ENCODE data around the gene TBC1D10A. TPM values are rescaled to one million over a fixed set of nuclear protein-coding genes. Genes with fewer than 3 reads are reported as not detected.
A peak's percentile ranks its signal among the peaks of the same experiment; 100 is the strongest.

The TBC1D10A gene
- total and polyA plus RNA-seq, 2 experiments from 2014 or later = 3.3 to 8.8 TPM

DNA sequence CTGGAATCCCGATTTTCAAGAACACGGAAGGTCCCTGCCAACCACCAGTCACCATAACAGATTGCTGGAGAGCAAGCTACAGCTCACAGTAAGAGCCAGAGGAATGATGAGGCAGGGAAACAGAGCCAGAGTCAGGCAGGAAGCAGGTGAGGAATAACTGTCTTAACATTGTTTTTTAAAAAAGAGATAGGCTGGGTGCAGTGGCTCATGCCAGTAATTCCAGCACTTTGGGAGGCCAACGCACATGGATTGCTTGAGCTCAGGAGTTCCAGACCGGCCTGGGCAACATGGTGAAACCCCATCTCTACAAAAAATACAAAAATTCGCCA lies 24.0 kb downstream of the TBC1D10A start:
- H3K27ac Mint-ChIP-seq = no peak overlapping the region
- TF ChIP-seq, protein P1, sequence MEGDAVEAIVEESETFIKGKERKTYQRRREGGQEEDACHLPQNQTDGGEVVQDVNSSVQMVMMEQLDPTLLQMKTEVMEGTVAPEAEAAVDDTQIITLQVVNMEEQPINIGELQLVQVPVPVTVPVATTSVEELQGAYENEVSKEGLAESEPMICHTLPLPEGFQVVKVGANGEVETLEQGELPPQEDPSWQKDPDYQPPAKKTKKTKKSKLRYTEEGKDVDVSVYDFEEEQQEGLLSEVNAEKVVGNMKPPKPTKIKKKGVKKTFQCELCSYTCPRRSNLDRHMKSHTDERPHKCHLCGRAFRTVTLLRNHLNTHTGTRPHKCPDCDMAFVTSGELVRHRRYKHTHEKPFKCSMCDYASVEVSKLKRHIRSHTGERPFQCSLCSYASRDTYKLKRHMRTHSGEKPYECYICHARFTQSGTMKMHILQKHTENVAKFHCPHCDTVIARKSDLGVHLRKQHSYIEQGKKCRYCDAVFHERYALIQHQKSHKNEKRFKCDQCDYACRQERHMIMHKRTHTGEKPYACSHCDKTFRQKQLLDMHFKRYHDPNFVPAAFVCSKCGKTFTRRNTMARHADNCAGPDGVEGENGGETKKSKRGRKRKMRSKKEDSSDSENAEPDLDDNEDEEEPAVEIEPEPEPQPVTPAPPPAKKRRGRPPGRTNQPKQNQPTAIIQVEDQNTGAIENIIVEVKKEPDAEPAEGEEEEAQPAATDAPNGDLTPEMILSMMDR (conservative IDR thresholded peaks at IDR 0.05; ENCODE audit: low read depth in 2 of 2) = no peak
- TF ChIP-seq EZH2 (IDR thresholded peaks at IDR 0.05; ENCODE audit: low read depth, unreplicated experiment) (no peak), JUNB (IDR thresholded peaks at IDR 0.05; ENCODE audit: unreplicated experiment) (no peak), ZNF331 (CRISPR knock-in tag; IDR thresholded peaks at IDR 0.05; ENCODE audit: low read depth) (no peak), EZH2phosphoT487 (IDR thresholded peaks at IDR 0.05; ENCODE audit: unreplicated experiment) (no peak), CREB1 (CRISPR knock-in tag; IDR thresholded peaks at IDR 0.05; ENCODE audit: low read depth) (no peak), STAT1 (IDR thresholded peaks at IDR 0.05; ENCODE audit: unreplicated experiment) (no peak)
- TF ChIP-seq, protein P2, sequence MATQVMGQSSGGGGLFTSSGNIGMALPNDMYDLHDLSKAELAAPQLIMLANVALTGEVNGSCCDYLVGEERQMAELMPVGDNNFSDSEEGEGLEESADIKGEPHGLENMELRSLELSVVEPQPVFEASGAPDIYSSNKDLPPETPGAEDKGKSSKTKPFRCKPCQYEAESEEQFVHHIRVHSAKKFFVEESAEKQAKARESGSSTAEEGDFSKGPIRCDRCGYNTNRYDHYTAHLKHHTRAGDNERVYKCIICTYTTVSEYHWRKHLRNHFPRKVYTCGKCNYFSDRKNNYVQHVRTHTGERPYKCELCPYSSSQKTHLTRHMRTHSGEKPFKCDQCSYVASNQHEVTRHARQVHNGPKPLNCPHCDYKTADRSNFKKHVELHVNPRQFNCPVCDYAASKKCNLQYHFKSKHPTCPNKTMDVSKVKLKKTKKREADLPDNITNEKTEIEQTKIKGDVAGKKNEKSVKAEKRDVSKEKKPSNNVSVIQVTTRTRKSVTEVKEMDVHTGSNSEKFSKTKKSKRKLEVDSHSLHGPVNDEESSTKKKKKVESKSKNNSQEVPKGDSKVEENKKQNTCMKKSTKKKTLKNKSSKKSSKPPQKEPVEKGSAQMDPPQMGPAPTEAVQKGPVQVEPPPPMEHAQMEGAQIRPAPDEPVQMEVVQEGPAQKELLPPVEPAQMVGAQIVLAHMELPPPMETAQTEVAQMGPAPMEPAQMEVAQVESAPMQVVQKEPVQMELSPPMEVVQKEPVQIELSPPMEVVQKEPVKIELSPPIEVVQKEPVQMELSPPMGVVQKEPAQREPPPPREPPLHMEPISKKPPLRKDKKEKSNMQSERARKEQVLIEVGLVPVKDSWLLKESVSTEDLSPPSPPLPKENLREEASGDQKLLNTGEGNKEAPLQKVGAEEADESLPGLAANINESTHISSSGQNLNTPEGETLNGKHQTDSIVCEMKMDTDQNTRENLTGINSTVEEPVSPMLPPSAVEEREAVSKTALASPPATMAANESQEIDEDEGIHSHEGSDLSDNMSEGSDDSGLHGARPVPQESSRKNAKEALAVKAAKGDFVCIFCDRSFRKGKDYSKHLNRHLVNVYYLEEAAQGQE (IDR thresholded peaks at IDR 0.05; ENCODE audit: unreplicated experiment) = no peak
- H3K4me3 Mint-ChIP-seq = no peak overlapping the region
- Histone ChIP-seq H3K4me2 (no peak overlapping the region), H3K4me1 (ENCODE audit: insufficient read depth) (no peaks in the 10 kb centered on the region), H3K79me2 (replicated peaks; ENCODE audit: insufficient read depth) (no peaks in the 10 kb centered on the region), H3K36me3 (ENCODE audit: insufficient read depth) (no peaks in the 10 kb centered on the region), H3F3A (replicated peaks; ENCODE audit: low read depth) (no peaks in the 10 kb centered on the region), H4K20me1 (replicated peaks; ENCODE audit: insufficient read depth) (no peaks in the 10 kb centered on the region; the same call in none of the 2 replicates), H2AFZ (no peak overlapping the region), H3K27me3 (ENCODE audit: insufficient read depth) (no peaks in the 10 kb centered on the region), H3K9me2 (ENCODE audit: insufficient read depth) (no peaks in the 10 kb centered on the region), H3K4me3 (no peak overlapping the region), H3K27ac (ENCODE audit: low read depth) (no peak overlapping the region)
- DNase-seq (ENCODE audit: low spot score) (no peak), ATAC-seq (no peak)
- H3K27me3 Mint-ChIP-seq (ENCODE audit: insufficient read depth, low read depth, poor library complexity) = peaks cover 6% of the 10 kb centered on the region
- no peaks in the 10 kb centered on the region; the same call in 2 of the 3 replicates for H3K36me3 Mint-ChIP-seq (ENCODE audit: low read depth)
- H3K9me3 Mint-ChIP-seq = no peaks in the 10 kb centered on the region
- peaks cover 16% of the 10 kb centered on the region for H3K4me1 Mint-ChIP-seq

DNA sequence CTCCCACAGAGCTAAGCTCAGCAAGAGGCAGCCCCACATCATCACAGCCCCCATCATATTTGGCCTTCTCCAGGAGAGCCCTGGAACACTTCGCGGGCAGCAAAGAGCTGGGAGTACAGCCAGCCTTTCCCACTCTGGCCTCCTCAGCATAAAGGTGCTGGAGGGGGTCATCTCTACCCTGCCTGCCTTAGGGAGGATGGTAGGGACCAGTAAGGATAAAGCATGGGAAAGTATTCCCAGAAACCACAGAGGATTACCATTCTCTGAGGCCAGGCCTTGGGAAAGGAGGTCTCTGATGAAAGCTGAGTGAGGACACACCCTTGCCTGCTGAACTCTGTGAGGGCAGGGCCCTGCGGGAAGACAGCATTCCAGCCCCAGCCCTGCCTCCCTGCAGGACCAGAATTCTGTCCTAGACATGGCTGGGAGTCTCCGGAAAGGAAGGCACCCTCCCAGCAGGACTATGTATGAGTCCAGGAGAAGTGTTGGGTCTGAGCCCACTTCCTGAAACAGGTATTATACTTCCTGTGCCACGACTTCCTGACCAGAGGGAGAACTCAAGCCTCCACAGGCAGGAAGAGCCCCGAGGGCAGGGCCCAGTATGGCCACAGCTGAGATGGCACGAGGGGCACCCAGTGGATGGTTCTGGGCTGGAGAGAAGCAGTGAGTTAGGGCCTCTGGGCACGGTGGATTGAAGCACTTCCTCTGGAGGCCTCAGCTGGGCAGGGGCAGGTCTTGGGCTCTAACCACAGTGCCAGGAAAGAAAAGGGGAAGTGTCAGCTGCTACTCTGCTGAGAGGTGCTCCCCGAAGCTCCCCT lies 24.5 kb downstream of the TBC1D10A start:
- H3K36me3 ChIP-seq (ENCODE audit: insufficient read depth) = no peaks in the 10 kb centered on the region
- H2AFZ ChIP-seq = no peak overlapping the region
- Mint-ChIP-seq H3K4me3 (no peak overlapping the region), H3K9me3 (no peaks in the 10 kb centered on the region), H3K36me3 (ENCODE audit: low read depth) (no peaks in the 10 kb centered on the region; the same call in 2 of the 3 replicates), H3K27me3 (ENCODE audit: insufficient read depth, low read depth, poor library complexity) (peaks cover 9% of the 10 kb centered on the region), H3K27ac (0 out of 2 replicates have a peak overlapping the region, but pooled peaks have one; percentile 18), H3K4me1 (peaks cover 16% of the 10 kb centered on the region)
- ATAC-seq = no peak
- H3K79me2 ChIP-seq (replicated peaks; ENCODE audit: insufficient read depth) = no peaks in the 10 kb centered on the region
- no peak overlapping the region for H3K4me3 ChIP-seq
- H3K9me2 ChIP-seq (ENCODE audit: insufficient read depth) = no peaks in the 10 kb centered on the region
- TF ChIP-seq STAT1 (IDR thresholded peaks at IDR 0.05; ENCODE audit: unreplicated experiment) (no peak), ZNF331 (CRISPR knock-in tag; IDR thresholded peaks at IDR 0.05; ENCODE audit: low read depth) (no peak), JUNB (IDR thresholded peaks at IDR 0.05; ENCODE audit: unreplicated experiment) (no peak), CREB1 (CRISPR knock-in tag; IDR thresholded peaks at IDR 0.05; ENCODE audit: low read depth) (no peak), ZNF114 (CRISPR knock-in tag; IDR thresholded peaks at IDR 0.05) (no peak)
- TF ChIP-seq, protein P3, sequence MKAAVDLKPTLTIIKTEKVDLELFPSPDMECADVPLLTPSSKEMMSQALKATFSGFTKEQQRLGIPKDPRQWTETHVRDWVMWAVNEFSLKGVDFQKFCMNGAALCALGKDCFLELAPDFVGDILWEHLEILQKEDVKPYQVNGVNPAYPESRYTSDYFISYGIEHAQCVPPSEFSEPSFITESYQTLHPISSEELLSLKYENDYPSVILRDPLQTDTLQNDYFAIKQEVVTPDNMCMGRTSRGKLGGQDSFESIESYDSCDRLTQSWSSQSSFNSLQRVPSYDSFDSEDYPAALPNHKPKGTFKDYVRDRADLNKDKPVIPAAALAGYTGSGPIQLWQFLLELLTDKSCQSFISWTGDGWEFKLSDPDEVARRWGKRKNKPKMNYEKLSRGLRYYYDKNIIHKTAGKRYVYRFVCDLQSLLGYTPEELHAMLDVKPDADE (IDR thresholded peaks at IDR 0.05) = no peak
- H3F3A ChIP-seq (replicated peaks; ENCODE audit: low read depth) = no peaks in the 10 kb centered on the region
- H3K27me3 ChIP-seq (ENCODE audit: insufficient read depth) = no peaks in the 10 kb centered on the region
- H3K4me2 ChIP-seq = no peak overlapping the region
- H3K4me1 ChIP-seq (ENCODE audit: insufficient read depth) = no peaks in the 10 kb centered on the region
- no peaks in the 10 kb centered on the region; the same call in 1 of the 2 replicates for H4K20me1 ChIP-seq (replicated peaks; ENCODE audit: insufficient read depth)
- no peak for DNase-seq (ENCODE audit: low spot score)
- no peak overlapping the region for H3K27ac ChIP-seq (ENCODE audit: low read depth)
